Smooth muscle cell (in vitro differentiated cells): ENCODE data around the gene L3MBTL4. TPM values are rescaled to one million over a fixed set of nuclear protein-coding genes. Genes with fewer than 3 reads are reported as not detected.

Experiments
- DNase-seq: peaks from one replicate; lab custom pipeline; 2025; ENCODE audit not compliant: unreplicated experiment; lab: John Stamatoyannopoulos, UW
- H2AFZ ChIP-seq: fragments of 200-600 bp; sonication (generic); 2 replicates; pipeline ENCODE4 v1.6.0; 2016; ENCODE audit warnings: antibody characterized with exemption, low read depth, mild to moderate bottlenecking
- H3F3A ChIP-seq: fragments of 200-600 bp; sonication (generic); 2 replicates; pipeline ENCODE4 v1.6.0; 2017; ENCODE audit warnings: antibody characterized with exemption, low read depth
- H3K27ac ChIP-seq: fragments of 200-600 bp; sonication (generic); 2 replicates; pipeline ENCODE4 v1.5.1; 2016; ENCODE audit warnings: low read depth, mild to moderate bottlenecking
- H3K27me3 ChIP-seq: fragments of 200-600 bp; sonication (generic); 2 replicates; pipeline ENCODE4 v1.6.1; 2016; ENCODE audit warnings: low read depth, mild to moderate bottlenecking
- H3K36me3 ChIP-seq: fragments of 200-600 bp; sonication (generic); 2 replicates; pipeline ENCODE4 v1.5.1; 2016; ENCODE audit warnings: low read depth
- H3K4me1 ChIP-seq: fragments of 200-600 bp; sonication (generic); 2 replicates; pipeline ENCODE4 v1.5.1; 2016; ENCODE audit warnings: low read depth
- H3K4me2 ChIP-seq: fragments of 200-600 bp; sonication (generic); 2 replicates; pipeline ENCODE4 v1.6.0; 2016; ENCODE audit warnings: mild to moderate bottlenecking
- H3K4me3 ChIP-seq: fragments of 200-600 bp; sonication (generic); 2 replicates; pipeline ENCODE4 v1.5.1; 2016; ENCODE audit warnings: mild to moderate bottlenecking
- H3K79me2 ChIP-seq: fragments of 200-600 bp; sonication (generic); 2 replicates; pipeline ENCODE4 v1.6.0; 2016; ENCODE audit warnings: low read depth, mild to moderate bottlenecking
- H3K9ac ChIP-seq: fragments of 200-600 bp; sonication (generic); 2 replicates; pipeline ENCODE4 v1.6.0; 2016; ENCODE audit warnings: low read depth
- H3K9me3 ChIP-seq: fragments of 200-600 bp; sonication (generic); replicated peaks from 2 replicates; pipeline ENCODE4 v1.5.1; 2016; ENCODE audit warnings: low read depth
- H4K20me1 ChIP-seq: fragments of 200-600 bp; sonication (generic); 2 replicates; pipeline ENCODE4 v1.6.0; 2016; ENCODE audit warnings: low read depth
- CTCF ChIP-seq: fragments of 200-600 bp; sonication (generic); IDR thresholded peaks from 2 replicates; pipeline ENCODE4 v1.5.1; 2017; ENCODE audit warnings: borderline replicate concordance, mild to moderate bottlenecking, antibody characterized with exemption; ENCODE audit not compliant: insufficient read depth, poor library complexity, severe bottlenecking
- WGBS: methylation state at CpG from one replicate; pipeline ENCODE4 v1.1.7; 2016; ENCODE audit warnings: low lambda C conversion rate; 5-methylcytosine and 5-hydroxymethylcytosine counted together
- polyA plus RNA-seq: library from polyadenylated mRNA; unstranded; fragments of >200 nt; fragmentation: Nextera tagmentation; extraction: Ambion mirVana; gene quantifications from 2 replicates; pipeline ENCODE4 v1.2.1, GENCODE V29; 2016
- total RNA-seq: library from RNA; depleted of rRNA; stranded (reverse); fragments of >200 nt; gene quantifications from 2 replicates; pipeline ENCODE4 v1.2.3, GENCODE V29; 2014

The L3MBTL4 gene
- total and polyA plus RNA-seq, 2 experiments from 2014 or later, result 3.4 TPM; not detected in 1

- H3K27ac ChIP-seq, result no peak overlapping the region
- DNase-seq, result no peak
- peaks cover 10% of the 10 kb centered on the region for H3K27me3 ChIP-seq
- H3K4me2 ChIP-seq, result no peak overlapping the region
- H4K20me1 ChIP-seq, result no peaks in the 10 kb centered on the region
- 93% methylated on average over 8 of the region's 8 CpGs for WGBS
- H3K36me3 ChIP-seq, result no peaks in the 10 kb centered on the region
- H3K79me2 ChIP-seq, result no peaks in the 10 kb centered on the region
- no peaks in the 10 kb centered on the region for H3F3A ChIP-seq
- no peak overlapping the region for H3K4me3 ChIP-seq
- no peak overlapping the region for H3K9ac ChIP-seq
- TF ChIP-seq CTCF, result no peak
- no peak overlapping the region for H2AFZ ChIP-seq
- H3K4me1 ChIP-seq, result no peaks in the 10 kb centered on the region
- no peaks in the 10 kb centered on the region for H3K9me3 ChIP-seq
These were observed 239.5 kb downstream of the L3MBTL4 start for GRCh38 chr18:6174983-6175745.

- Histone ChIP-seq H3K4me1 (no peaks in the 10 kb centered on the region), H3K4me2 (no peak overlapping the region), H2AFZ (no peak overlapping the region), H3K9ac (no peak overlapping the region), H3K4me3 (no peak overlapping the region), H3F3A (no peaks in the 10 kb centered on the region), H3K27ac (no peak overlapping the region), H4K20me1 (no peaks in the 10 kb centered on the region), H3K9me3 (no peaks in the 10 kb centered on the region), H3K36me3 (no peaks in the 10 kb centered on the region), H3K27me3 (peaks cover 6% of the 10 kb centered on the region), H3K79me2 (no peaks in the 10 kb centered on the region)
- no peak for DNase-seq
- WGBS, result 97% methylated on average over 7 of the region's 7 CpGs
- TF ChIP-seq CTCF, result no peak
These were observed 244.1 kb downstream of the L3MBTL4 start for GRCh38 chr18:6170604-6171003.

GRCh38 chr18:6161549-6161948 is 253.2 kb downstream of the L3MBTL4 start:
- H3K36me3 ChIP-seq, result no peaks in the 10 kb centered on the region
- no peaks in the 10 kb centered on the region for H3K27me3 ChIP-seq
- TF ChIP-seq CTCF, result no peak
- H3K9ac ChIP-seq, result no peak overlapping the region
- no peaks in the 10 kb centered on the region for H3F3A ChIP-seq
- no peaks in the 10 kb centered on the region for H4K20me1 ChIP-seq
- H3K4me3 ChIP-seq, result no peak overlapping the region
- H3K4me1 ChIP-seq, result no peaks in the 10 kb centered on the region
- no peak overlapping the region for H2AFZ ChIP-seq
- H3K27ac ChIP-seq, result no peak overlapping the region
- 90% methylated on average over 4 of the region's 4 CpGs for WGBS
- H3K79me2 ChIP-seq, result no peaks in the 10 kb centered on the region
- no peaks in the 10 kb centered on the region for H3K9me3 ChIP-seq
- no peak for DNase-seq
- H3K4me2 ChIP-seq, result no peak overlapping the region

- no peak for TF ChIP-seq CTCF
- Histone ChIP-seq H3K4me1 (no peaks in the 10 kb centered on the region), H4K20me1 (no peaks in the 10 kb centered on the region), H3K9me3 (no peaks in the 10 kb centered on the region), H3K36me3 (no peaks in the 10 kb centered on the region), H3K27ac (no peak overlapping the region), H3K79me2 (no peaks in the 10 kb centered on the region), H3K9ac (no peak overlapping the region), H3K27me3 (no peaks in the 10 kb centered on the region), H3K4me3 (no peak overlapping the region), H3K4me2 (no peak overlapping the region), H2AFZ (no peak overlapping the region), H3F3A (no peaks in the 10 kb centered on the region)
- DNase-seq, result no peak
- WGBS, result 95% methylated on average over 7 of the region's 7 CpGs
These were observed 255.3 kb downstream of the L3MBTL4 start for GRCh38 chr18:6159426-6159825.
